Stimulated activated CD8-positive, alpha-beta memory T cell treated with anti-CD3 and anti-CD28 coated beads, Interleukin-12 subunit alpha, Interleukin-12 subunit beta, amount 100 ng/mL, for 24 hours (primary cell): ENCODE results near the gene MRPL42.
"Not testable (repeated sequence)": the region's sequence is repeated elsewhere in the genome, so short reads cannot be mapped to it uniquely, and the experiment has no call there.

ENCODE experiments used
- DNase-seq: peaks from one replicate; pipeline ENCODE4 v3.0.0-alpha.2; 2020; ENCODE audit errors: extremely low read depth

MRPL42 gene

GRCh38 chr12:93447555-93448290, 19.6 kb upstream of the MRPL42 start:
- DNase-seq: no peak

GRCh38 chr12:93448796-93449195, 18.5 kb upstream of the MRPL42 start:
- no peak for DNase-seq

- DNase-seq: no peak
These were observed 18.0 kb upstream of the MRPL42 start for GRCh38 chr12:93449277-93449676.

- no peak for DNase-seq
These were observed 15.7 kb upstream of the MRPL42 start for GRCh38 chr12:93451423-93452158.

- DNase-seq: no peak
These were observed 13.7 kb upstream of the MRPL42 start for GRCh38 chr12:93453633-93454032.

GRCh38 chr12:93456077-93456476, 11.2 kb upstream of the MRPL42 start:
- no peak for DNase-seq

GRCh38 chr12:93459097-93459496, 8.2 kb upstream of the MRPL42 start:
- no peak for DNase-seq

- no peak for DNase-seq
These were observed 7.3 kb upstream of the MRPL42 start for GRCh38 chr12:93460003-93460402.

GRCh38 chr12:93460902-93461301, 6.4 kb upstream of the MRPL42 start:
- DNase-seq: no peak

- no peak for DNase-seq
These were observed 5.8 kb upstream of the MRPL42 start for GRCh38 chr12:93461503-93461902.

GRCh38 chr12:93465841-93466240, 1.5 kb upstream of the MRPL42 start:
- DNase-seq: no peak

GRCh38 chr12:93466625-93467350, 526 bp upstream of the MRPL42 start:
- DNase-seq: no peak

- DNase-seq: no peak
These were observed 676 bp downstream of the MRPL42 start for GRCh38 chr12:93468008-93468371.

GRCh38 chr12:93469386-93469785, 2.1 kb downstream of the MRPL42 start:
- no peak for DNase-seq

GRCh38 chr12:93476555-93476954, 9.2 kb downstream of the MRPL42 start:
- no peak for DNase-seq

- DNase-seq: no peak
These were observed 15.4 kb downstream of the MRPL42 start for GRCh38 chr12:93482721-93483120.

- no peak for DNase-seq
These were observed 16.0 kb downstream of the MRPL42 start for GRCh38 chr12:93483151-93483807.

GRCh38 chr12:93484315-93484981, 17.1 kb downstream of the MRPL42 start:
- DNase-seq: no peak

- not testable (repeated sequence) for DNase-seq
These were observed 25.5 kb downstream of the MRPL42 start for GRCh38 chr12:93492808-93493207.

GRCh38 chr12:93494096-93494495, 26.8 kb downstream of the MRPL42 start:
- no peak for DNase-seq

- no peak for DNase-seq
These were observed 30.1 kb downstream of the MRPL42 start for GRCh38 chr12:93497456-93497855.

- not testable (repeated sequence) for DNase-seq
These were observed 31.5 kb downstream of the MRPL42 start for GRCh38 chr12:93498813-93499212.
